Hematopoietic multipotent progenitor cell treated with erythropoietin and hydrocortisone succinate and interleukin-3 and kit ligand, for 6 days (in vitro differentiated cells): Measurements from ENCODE around the gene ASPN.
"Not testable (repeated sequence)": the region's sequence is repeated elsewhere in the genome, so short reads cannot be mapped to it uniquely, and the experiment has no call there.

Source experiments
- DNase-seq: peaks from one replicate; pipeline ENCODE4 v3.0.0-alpha.2; 2015

ASPN gene

DNA sequence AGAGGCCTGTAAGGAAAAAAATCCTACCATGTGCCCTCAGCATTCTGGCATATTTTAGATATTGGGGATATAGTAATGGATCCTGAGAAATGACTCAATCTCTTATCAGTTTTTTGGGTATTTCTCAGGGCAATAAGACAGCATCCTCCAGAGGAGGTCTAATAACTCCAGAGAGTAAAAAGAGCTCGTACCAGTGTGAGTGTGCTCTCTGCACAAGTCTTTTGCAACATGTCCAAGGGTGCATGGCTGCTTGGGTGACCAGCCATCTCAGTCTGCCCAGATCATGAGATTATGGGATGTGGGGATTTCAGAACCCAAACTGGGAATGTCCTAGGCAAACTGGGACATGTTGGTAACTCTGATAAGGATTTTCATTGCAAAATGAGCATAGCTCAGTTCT, 15.3 kb downstream of the ASPN start:
- no peak for DNase-seq

DNA sequence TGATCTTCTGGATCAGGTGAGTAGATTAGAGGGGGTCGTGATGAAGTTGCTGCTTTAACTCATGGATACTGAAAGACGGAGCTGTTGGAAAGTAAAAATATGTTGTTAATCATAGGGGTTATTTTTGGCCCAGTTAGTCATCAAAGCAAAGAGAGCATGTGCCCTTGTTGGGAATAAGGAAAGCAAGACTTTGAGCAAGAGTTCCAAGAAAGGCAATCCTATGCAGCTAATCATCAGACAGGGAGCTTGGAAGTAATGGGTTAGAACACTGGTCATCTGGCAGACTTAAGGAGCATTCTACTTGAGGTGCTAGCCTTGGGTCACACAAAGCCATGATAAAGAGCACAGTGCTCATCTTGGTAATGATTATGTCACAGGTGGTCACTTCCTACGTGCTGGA, 18.3 kb downstream of the ASPN start:
- DNase-seq = no peak

GRCh38 chr9:92463387-92463786, 18.9 kb downstream of the ASPN start:
- DNase-seq = no peak

DNA sequence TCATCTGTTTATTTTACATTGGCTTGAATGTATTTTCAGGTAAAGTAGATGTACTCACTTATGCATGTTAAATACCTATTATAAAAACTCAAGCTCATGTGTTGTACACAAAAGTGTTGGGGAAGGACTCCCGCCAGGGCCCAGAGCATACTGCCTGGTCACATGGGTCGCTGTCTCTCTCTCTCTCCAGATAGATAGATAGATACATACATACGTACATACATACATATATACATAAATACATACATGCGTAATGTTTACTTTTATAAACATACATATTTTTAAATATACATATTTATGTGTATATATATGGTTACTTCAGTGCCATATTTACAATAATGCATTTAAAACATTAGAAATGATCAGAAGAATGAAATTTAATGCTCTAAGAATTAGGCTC, 24.7 kb downstream of the ASPN start:
- no peak for DNase-seq

DNA sequence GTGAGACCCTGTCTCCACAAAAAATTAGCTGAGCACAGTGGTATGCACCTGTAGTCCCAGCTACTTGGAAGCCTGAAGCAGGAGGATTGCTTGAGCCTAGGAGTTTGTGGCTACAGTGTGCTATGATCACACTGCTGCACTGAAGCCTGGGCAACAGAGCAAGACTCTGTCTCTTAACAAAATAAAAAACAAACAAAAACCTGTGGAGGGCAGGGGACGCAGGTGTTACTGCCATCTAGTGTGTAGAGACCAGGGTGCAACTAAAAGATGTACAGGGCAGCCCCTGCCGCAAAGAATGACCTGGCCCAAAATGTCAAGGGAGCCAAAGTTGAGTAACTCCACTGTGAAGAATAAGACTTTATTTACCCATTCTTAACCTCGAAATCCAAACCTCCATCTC, 27.1 kb downstream of the ASPN start:
- peak; percentile 32 for DNase-seq

DNA sequence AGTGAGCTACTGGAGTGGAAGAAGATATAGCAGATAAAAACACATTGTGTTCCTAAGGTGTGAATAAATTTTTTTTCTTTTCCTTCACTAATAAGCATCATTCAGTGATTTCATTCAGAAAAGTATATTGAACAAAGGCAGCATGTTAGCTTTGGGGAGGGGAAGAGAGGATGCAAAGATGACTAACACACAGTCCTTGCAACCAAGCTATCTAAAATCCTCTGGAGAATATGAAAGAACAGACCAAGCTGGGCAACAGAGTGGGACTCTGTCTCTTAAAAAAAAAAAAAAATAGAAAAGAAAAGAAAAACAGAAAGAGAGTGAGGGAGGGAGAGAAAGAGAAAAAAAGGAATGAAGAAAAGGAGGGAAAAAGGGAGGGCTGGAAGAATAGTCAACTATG, 35.8 kb downstream of the ASPN start:
- no peak for DNase-seq

DNA sequence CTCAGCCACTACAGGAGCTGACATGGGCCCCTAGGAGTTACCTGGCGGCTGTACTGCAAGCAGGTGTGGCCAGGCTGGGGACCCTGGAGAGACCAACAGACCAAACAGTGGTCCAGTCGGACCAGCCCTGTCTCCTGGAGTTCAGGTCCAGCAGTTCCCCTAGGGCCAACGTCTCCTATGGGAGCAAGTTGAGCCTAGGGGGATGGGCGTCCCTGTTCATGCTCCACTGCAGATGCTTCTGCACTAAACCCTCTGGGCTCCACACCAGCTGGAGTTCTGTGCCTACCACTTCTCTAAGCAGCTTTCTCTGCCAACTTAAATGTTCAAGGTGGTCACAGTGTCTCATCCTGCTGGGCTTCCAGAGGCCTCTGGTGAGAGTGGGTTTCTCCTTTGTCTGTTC, 37.5 kb downstream of the ASPN start:
- DNase-seq = no peak

DNA sequence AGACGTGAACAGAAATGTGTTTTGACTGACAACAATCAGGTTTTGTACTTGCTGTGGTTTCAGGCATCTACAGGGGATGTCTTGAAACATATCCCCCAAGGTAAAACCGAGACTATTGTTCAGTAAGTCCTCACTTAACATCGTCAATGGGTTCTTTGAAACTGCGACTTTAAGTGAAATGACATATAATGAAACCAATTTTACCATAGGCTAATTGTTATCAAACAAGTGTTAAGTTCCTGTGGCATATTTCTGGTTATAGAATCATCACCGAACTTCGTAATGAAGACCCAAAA, 41.6 kb downstream of the ASPN start:
- no peak for DNase-seq

DNA sequence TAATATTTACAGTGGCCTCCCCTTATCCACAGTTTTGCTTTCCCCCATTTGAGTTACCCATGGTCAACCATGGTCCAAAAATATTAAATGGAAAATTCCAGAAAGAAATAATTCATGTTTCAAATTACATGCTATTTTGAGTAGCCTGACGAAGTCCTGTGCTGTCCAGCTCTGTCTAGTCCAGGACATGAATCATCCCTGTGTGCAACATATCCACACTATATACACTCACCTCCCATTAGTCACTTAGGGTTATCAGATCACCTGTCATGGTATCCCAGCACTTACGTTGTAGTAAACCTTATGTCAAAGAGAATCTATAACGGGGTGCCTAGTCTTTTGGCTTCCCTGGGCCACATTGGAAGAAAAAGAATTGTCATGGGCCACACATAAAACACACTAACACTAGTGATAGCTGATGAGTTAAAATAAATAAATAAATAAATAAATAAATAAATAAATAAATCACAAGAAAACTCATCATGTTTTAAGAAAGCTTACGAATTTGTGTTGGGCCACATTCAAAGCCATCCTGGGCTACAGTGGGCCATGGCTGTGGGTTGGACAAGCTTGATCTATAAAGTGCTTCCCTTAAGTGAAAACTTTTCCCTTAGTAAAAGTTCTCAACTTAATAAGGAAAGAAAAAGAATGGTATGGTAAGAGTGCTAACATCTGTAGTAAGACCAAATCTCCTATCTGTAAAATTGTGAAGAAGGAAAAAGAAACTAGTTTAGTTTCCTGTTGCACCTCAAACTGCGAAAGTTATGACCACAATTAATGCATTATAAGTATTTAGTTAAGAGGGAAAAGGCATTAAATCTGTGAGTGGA, 42.2 kb downstream of the ASPN start:
- DNase-seq = no peak

DNA sequence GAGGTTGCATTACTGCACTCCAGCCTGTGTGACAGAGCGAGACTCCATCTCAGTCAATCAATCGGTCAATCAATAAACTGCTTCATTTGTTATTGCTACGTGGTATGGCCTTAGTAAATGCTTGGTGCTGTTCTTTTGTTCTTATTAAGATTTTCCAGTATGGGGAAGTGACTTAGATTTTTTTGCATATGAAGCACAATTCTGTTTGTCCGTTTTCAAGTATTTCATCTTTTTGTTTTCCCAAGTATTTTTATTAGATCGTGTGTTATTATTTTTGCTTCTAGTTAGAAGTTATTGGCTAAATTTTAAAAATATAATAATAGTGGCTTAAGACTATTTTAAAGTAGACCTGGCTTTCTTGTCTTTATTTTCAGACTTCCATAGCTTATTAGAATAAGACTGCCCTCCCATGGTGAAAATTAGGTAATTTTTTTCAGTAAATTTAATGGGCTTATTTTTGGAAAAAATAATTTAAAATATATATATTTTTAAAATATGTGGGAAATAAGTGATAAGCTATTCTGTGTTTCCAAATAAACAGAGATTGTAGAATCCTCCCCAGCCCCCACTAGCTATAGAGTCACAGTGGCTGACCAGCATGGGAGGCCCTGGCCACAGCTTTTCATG, 43.3 kb downstream of the ASPN start:
- DNase-seq = peak; percentile 47

- no peak for DNase-seq
Measured at GRCh38 chr9:92435263-92435662, 47.0 kb downstream of the ASPN start.

- DNase-seq = no peak
Measured at GRCh38 chr9:92432972-92433548, 49.2 kb downstream of the ASPN start.

DNA sequence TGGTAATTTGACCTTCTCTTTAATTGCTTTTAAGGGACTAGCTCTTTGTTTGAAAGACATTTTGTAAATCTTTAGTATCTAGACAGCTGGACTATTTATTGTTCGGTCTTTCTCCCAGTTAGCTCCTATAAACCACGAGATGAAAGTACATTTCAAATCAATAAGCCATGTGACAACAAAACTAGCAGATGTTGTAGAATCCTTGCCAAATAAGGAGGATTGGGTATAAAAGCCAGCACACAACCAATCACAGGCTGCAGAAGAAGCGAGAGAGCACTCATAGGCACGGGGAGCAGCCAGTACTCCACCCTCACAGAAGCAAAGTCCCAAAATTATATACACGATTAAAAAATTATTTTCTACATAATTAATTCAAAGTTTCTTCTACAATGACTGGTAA, 50.0 kb downstream of the ASPN start:
- DNase-seq = no peak

- no peak for DNase-seq
Measured at GRCh38 chr9:92429836-92430235, 52.5 kb downstream of the ASPN start.

DNA sequence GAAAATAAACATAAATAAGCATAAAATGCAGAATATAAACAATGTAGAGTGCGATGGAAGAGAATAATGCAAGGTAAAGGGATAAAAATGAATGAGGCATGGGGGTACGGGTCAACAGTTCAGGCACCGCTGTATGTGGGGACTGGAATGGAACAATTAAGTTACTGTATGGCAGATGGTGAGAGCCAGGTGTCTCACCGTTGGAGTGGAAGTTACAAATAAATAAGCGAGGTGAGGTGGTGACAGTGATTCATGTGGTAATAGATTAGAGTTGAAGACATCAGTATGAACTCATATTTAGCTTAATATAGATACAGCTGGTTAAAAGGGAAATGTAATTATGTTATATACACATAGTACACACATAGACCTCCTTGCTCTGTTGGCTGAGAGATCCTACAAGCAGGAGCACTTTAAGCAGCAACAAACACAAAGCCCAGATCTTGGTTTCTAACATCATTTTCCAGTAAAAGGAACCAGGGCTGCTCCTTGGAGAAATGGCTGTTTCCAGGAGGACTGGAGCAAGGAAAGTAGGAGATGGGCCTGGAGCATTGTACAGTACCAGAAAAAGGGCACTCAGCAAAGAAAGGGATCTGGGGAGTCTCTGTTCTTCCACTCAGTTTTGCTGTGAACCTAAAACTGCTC, 55.7 kb downstream of the ASPN start:
- DNase-seq = no peak

- DNase-seq = no peak
Measured at GRCh38 chr9:92425474-92425873, 56.8 kb downstream of the ASPN start.

DNA sequence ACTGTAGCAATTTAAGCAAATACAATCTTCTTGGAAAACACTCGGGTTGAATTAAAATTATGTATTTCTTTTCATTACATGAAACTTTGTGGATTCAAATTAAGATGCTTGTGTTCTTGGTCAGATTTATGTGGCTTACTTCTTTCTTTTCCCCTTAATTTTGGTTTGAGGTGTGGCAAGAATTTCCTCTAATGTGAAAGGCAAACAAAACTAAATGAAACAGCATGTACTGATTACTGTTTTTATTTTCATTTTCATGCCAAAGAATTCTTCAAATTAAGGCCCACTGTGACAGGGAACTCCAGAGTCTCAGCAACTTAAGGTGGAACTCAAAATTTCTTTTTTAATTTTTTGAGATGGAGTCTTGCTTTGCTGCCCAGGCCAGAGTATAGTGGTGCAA, 58.0 kb downstream of the ASPN start, which contains the start of gene OMD:
Gene OMD, minus strand, starts transcription at position 132 of the 400 bp plus-strand sequence. CDS start 6,913 bp downstream, outside the sequence.
- no peak for DNase-seq

DNA sequence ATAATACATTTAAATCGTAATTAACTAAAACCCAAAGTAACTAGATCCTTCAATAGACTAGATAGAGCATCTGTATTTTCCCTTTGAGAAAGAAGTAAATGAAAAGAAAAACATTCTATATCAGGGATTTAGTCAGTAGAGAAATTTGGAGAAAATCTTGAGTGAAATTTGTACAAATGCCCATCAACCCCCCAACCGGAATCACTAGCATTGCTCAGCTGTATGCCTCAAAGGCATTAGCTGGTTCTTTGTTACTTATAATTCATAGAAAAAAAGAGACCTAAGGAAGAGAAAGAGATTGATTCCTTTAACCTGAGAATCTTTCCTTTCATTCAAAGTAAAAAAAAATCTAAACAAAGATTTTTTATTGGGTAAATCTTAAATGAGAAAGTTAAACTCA, 58.7 kb downstream of the ASPN start:
- DNase-seq = no peak

GRCh38 chr9:92422611-92423338, 59.5 kb downstream of the ASPN start:
- no peak for DNase-seq

DNA sequence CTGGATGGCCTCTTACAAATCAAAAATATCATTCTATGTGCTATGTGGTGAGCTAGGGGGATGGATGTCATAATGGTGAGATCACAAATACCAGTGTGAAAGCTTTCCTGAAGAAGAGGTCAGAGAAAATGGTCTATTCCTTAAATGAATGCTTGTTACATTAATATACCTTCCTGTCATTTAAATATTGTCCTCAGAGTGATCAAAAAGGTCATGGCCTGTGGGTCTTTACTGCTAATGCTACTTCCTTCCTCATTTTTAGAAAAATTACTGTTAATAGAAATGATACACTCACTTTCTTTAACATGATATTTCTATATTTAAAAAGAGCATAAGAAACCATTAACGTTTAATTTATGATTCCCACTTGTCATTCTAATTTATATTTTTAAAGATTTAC, 67.7 kb downstream of the ASPN start:
- no peak for DNase-seq

GRCh38 chr9:92411157-92411556, 71.1 kb downstream of the ASPN start:
- DNase-seq = not testable (repeated sequence)

DNA sequence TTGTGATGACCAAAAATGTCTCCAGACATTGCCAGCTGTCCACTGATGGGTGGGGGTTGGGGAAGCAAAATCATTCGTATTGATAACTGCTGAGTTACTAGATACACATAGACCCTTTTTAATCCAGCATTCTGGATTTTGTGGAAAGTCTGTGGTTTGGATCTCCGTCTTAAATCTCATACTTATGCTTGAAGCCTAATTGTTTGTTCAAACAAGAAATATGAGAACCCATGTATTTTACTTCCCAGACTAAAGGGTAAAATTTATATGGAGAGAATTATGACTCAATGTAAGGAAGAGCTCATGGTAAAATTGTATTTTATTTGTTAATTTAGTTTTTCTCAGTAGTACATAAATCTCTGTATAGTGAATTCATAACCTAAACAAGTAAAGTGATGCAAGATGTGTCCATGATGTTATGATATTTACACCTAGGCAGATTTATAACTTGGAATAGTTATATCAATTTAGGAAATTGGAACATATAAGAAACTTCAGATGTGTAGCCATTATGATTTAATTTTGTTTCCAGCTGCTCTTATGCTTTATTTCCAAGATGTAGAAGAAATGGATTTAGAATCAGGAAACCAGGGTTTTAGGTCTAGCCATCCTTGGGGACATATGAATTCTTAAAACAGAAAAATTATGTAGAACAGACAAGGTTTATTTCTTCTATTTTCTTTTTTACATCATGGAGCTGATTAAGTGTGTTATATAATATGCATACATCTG, 73.4 kb downstream of the ASPN start:
- DNase-seq = no peak

DNA sequence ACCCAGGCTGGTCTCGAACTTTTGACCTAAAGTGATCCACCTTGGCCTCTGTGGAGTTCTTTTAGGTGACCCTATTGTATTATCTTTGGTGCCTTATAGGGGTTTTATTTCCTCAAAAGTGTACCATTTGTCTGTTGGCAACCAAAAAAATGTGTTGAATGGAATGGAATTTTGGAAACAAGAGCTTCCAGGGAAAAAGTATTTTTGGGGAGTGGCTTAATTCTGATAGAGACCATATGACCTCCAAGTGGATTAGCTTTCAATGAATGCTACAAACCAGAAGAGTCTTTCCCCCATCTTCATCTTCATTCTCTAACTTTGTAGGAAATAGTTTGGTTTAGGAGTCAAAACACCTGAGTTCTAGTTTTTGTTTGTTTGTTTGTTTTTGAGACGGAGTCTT, 74.5 kb downstream of the ASPN start:
- DNase-seq = no peak
